Measurements from ENCODE around the gene SLC39A3.

SLC39A3 gene

DNA sequence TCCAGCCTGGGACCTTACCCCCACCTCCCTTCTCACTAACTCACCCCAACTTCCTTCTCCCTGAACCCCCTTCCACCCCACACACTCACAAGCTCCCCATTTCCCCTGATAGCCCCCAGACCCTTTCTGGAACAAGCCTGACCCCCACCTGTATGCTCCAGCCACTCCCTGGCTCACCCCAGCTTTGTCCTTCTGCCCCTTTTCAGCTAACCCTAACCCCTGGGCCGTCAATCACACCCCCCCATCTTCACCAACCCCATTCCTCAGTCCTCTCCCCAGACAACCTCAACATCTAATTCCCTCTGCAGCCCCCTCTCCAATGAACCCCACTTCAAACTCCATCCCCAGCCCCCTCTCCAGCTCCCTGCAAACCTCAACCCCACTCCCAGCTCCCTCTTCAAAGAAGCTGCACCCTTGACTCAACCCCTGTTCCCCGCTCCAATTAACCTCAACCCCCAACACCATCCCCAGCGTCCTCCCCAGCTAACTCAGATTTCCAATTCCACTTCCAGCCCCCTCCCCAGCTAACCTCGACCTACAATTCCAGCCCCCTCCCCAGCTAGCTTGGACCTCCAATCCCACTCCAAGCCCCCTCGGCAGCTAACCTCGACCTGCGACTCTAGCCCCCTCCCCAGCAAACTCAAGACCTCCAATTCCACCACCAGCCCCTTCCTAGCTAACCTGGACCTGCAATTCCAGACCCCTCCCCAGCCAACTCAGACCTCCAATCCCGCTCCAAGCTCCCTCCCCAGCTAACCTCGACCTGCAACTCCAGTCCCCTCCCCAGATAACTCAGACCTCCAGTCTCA, 38.3 kb downstream of the SLC39A3 start:
- no peak for DNase-seq

DNA sequence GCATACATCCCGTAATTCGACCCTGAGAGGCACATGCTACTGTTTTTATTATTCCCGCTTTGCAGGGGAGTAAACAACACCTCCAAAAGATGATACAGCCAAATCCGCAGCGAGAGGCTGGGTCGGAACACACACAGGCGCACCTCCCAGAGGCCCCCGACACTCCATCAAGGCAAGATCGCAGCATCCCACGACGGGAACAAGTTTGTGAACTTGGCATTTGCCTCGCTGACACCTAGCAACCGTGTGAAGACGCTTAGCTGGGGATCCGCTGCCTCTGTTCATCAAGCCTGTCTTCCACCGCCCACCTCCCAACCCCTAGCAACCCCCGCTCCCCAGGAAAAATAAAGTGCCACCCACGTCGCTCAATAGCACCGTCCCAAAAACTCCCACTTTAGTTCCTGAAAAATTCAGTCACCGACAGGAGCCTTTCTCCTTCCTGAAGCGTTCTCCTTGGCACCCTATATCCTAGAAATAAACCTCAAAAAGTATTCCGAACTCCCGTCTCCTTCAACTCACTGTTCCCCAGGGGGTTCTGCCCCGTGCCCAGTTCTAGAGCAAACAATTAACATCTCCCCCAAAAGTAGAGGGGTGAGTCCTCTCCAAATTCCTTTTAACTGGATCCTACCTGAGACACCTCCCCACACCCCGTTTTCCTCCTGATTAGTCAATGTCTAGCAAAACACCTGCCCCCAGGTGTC, 39.0 kb downstream of the SLC39A3 start:
- DNase-seq = no peak

DNA sequence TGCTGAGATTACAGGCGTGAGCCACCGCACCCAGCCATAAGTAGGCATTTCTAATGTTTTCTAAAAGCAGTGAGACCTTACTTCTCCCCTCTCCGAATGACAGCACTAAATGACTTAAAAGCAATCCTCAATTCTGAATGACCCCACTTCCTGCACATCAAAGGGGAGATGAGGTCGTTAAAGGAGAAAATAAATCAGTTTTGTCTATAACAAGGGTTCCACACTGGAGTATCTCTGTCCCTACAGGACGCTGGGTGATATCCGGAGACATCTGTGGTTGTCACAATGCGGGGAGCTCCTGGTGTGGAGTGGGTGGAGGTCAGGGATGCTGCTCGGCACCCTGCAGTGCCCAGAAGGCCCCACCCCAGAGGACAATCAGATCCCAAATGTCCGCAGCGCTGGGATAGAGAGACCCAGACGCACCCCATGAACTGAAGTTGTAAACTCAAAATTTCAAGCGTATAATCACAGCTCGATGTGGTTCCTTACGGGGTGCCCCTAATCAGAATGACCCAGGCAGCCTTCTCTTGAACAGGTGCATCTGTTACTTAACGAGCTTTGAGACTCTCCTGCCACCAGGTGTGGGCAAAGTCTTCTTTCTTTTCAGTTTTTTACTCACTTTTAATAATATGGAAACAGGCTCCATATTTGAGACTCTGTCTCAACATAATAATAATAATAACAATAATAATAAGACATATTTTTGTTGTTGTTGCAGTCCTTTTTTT, 40.2 kb downstream of the SLC39A3 start:
- DNase-seq = no peak

DNA sequence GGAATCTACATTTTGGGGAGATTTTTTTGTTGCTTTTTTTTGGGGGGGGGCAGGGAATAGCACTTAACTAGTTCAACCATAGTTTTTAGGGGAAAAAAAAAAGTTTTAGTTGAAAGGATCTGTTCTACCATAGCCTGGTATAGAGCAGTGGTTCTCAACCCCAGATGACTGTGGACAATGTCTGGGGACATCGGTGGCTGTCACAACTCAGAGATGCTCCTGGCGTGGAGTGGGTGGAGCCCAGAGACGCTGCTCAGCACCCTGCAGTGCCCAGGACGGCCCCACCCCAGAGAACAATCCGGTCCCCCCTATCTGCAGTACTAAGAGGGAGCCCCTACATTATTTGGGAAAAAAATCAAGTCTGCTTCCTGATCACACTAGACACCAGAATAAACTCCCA, 45.6 kb downstream of the SLC39A3 start:
- DNase-seq = no peak

DNA sequence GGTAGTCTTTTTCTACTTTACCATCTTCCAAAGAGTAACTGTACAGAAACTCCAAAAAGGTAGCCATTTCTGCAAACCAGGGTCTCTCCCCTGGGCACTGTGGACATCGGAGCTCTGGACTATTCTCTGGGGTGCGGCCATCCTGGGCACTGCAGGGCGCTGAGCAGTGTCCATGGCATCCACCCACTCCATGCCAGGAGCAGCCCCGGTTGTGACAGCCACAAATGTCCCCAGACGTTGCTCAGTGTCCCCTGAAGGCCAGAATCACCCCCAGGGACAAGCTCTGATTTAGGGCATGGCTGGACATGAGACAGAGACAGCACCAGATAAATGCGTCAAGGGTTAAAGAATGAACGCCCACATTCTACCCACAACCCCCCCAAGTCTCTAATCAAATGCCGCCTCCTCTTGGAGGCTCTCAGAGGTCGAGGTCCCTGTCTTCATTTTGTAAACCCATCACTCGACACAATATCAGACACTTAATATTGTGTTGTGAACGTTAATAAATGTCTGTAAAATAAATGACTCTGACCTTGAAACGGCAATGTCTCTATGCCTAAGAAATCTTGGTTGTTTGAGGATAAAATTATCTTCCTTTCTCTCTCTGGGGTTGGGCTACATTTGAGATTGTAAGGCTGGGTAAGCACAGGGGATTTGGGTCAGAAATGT, 46.2 kb downstream of the SLC39A3 start:
- DNase-seq = no peak

DNA sequence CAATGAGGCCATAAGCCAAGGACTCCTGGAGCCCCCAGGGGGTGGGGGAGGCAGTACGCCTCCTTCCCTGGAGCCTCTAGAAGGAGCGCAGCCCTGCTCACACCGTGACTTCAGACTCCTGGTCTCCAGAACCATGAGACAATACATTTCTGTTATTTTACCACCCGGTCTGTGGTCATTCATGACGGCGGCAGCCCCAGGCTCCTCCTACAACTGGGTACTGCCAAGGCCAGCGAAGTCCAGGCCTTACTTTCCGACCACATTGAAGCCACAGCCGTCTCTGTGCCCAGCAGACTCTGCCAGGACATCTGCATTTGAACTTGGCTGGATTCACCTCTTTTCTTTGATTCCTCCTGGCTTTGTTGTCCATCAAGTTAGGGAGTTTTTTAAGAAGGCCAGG, 47.9 kb downstream of the SLC39A3 start:
- no peak for DNase-seq

DNA sequence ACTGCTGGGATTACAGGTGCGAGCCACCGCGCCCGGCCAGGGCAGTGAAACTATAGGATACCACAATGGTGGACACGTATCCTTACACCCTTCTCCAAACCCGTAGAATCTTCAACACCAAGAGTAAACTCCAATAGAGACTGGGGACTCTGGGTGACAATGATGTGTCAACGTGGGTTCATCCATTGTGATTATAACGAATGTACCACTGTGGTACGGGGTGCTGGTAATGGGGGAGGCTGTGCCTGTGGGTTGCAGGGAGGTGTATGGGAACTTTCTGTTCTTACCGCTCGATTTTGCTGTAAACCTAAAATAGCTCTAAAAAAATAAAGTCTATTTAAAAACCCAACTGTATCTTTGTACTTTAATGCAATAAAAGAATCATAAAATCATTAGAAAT, 49.0 kb downstream of the SLC39A3 start:
- DNase-seq = no peak

DNA sequence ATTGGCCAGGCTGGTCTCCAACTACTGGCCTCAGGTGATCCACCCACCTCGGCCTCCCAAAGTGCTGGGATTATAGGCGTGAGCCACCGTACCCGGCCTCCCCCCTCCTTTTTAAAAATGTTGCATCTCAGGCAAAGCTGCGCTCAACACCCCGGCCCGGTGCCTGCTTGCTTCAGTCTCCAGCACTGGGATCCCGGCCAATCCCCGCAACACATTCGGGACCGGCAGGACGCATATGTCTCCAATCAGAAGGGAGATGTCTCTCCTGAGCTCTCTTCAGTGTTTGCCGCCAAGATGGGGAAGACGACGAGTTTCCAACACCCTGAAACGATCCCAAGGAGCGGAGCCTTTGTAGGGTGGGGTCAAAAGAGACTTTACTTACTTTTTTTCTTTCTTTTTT, 53.5 kb downstream of the SLC39A3 start:
- no peak for DNase-seq

DNA sequence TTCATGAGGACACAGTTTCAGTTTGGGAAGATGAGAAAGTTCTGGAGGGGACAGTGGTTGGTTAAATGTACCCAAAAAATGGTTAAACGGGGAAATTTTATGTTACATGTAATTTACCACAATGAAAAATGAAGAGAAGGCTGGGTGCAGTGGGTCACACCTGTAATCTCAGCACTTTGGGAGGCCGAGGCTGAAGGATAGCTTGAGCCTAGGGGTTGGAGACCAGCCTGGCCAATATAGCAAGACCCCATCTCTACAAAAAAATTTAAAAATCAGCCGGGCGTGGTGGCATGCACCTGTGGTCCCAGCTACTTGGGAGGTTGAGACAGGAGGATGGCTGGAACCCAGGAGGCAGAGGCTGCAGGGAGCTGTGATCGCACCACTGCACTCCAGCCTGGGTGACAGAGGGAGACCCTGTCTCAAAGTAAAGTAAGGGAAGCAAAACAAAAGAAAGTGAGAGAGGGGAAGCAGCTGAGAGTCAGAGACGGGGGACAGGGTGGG, 54.6 kb downstream of the SLC39A3 start:
- no peak for DNase-seq

DNA sequence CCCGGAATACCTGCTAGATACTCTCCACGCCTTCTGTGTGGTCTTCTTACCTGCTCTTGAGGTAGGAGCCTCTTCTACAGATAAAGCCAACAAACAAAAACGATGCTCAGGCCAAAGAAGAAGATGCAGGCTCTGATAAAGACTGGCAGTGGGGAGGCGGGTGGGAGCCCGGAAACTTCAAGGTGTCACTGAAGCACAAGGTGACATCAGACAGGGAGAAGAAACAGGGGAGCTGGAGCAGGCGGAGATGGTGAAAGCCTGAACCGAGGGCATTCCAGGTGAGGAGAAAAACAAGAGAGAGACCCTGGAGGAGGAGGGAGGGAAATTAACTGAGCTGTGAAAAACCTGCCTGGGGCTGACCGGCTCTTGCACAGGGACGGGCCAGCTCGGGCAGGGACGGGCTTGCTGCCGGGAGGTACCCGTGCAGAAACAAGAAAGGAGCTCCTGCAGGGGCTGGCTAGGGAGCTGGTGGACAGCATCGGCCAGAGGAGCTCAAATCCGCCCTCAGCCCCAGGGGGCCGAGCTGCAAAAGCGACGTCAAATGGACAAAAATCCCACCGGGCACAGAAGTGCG, 56.3 kb downstream of the SLC39A3 start:
- DNase-seq = no peak
